A549 (cell line): ENCODE results near the gene PRKCE.

ENCODE experiments used
- CTCF ChIP-seq: fragments of >200 bp; sonication (Bioruptor Twin); formaldehyde crosslinking; IDR thresholded peaks from 3 replicates; pipeline ENCODE4 v1.5.1; 2016
- HDAC2 ChIP-seq: fragments of 200-600 bp; sonication (generic); IDR thresholded peaks from 2 replicates; pipeline ENCODE4 v1.6.1; 2016
- KDM5A ChIP-seq: fragments of 200-600 bp; sonication (generic); IDR thresholded peaks from 2 replicates; pipeline ENCODE4 v1.6.1; 2016; ENCODE audit warnings: antibody characterized with exemption, mild to moderate bottlenecking
- MYC ChIP-seq: IDR thresholded peaks from 2 replicates; pipeline ENCODE4 v1.6.1; 2012; ENCODE audit warnings: mild to moderate bottlenecking, inconsistent platforms, low read length, improper control_type of control experiment, borderline replicate concordance
- POLR2A ChIP-seq: IDR thresholded peaks from 2 replicates; pipeline ENCODE4 v1.6.1; 2012; ENCODE audit warnings: mild to moderate bottlenecking, low read length
- POLR2AphosphoS2 ChIP-seq: conservative IDR thresholded peaks from 2 replicates; pipeline ENCODE4 v1.6.1; 2012; ENCODE audit warnings: low read length, improper control_type of control experiment, inconsistent platforms
- RFX5 ChIP-seq: fragments of 450-650 bp; IDR thresholded peaks from 2 replicates; pipeline ENCODE4 v1.7.1; 2014; ENCODE audit warnings: antibody characterized with exemption, mild to moderate bottlenecking, moderate library complexity
- USF2 ChIP-seq: fragments of 450-650 bp; IDR thresholded peaks from 2 replicates; pipeline ENCODE4 v1.6.1; 2014; ENCODE audit warnings: antibody characterized with exemption
- TF ChIP-seq, protein P1 (sequence below): fragments of 200-600 bp; sonication (generic); IDR thresholded peaks from 2 replicates; pipeline ENCODE4 v1.6.1; 2016; ENCODE audit warnings: antibody characterized with exemption, mild to moderate bottlenecking, moderate library complexity

GRCh38 chr2:45672138-45672537 is 20.7 kb downstream of the PRKCE start:
- TF ChIP-seq HDAC2 (no peak), CTCF (no peak), POLR2AphosphoS2 (no peak), KDM5A (no peak), RFX5 (no peak), MYC (no peak), POLR2A (no peak), USF2 (no peak)
- TF ChIP-seq, protein P1, sequence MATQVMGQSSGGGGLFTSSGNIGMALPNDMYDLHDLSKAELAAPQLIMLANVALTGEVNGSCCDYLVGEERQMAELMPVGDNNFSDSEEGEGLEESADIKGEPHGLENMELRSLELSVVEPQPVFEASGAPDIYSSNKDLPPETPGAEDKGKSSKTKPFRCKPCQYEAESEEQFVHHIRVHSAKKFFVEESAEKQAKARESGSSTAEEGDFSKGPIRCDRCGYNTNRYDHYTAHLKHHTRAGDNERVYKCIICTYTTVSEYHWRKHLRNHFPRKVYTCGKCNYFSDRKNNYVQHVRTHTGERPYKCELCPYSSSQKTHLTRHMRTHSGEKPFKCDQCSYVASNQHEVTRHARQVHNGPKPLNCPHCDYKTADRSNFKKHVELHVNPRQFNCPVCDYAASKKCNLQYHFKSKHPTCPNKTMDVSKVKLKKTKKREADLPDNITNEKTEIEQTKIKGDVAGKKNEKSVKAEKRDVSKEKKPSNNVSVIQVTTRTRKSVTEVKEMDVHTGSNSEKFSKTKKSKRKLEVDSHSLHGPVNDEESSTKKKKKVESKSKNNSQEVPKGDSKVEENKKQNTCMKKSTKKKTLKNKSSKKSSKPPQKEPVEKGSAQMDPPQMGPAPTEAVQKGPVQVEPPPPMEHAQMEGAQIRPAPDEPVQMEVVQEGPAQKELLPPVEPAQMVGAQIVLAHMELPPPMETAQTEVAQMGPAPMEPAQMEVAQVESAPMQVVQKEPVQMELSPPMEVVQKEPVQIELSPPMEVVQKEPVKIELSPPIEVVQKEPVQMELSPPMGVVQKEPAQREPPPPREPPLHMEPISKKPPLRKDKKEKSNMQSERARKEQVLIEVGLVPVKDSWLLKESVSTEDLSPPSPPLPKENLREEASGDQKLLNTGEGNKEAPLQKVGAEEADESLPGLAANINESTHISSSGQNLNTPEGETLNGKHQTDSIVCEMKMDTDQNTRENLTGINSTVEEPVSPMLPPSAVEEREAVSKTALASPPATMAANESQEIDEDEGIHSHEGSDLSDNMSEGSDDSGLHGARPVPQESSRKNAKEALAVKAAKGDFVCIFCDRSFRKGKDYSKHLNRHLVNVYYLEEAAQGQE = no peak
